ENCODE results near the gene CSMD2.

DNA sequence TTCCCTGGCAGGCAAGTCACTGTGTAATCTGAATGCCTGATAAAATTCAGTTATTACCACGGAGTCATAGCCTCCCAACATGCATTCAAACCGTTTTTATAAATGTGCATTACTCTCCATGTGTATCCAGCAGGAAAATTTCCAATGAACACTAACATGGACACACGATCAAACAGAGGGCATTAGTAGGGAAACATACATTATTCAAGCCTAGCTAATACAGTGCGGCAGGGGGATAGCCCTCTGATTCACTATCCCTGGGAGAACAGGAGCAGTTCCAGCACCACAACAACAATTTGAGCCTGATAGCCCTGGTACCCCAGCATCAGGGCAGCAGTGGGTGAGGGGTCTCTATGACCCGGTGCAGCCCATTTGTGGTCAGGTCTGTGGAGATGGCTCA is 337.0 kb downstream of the CSMD2 start:
- TF ChIP-seq EZH2 (IDR thresholded peaks at IDR 0.05; ENCODE audit: borderline replicate concordance, low read depth, low read length, severe bottlenecking), result no peak
- TF ChIP-seq, protein P1, sequence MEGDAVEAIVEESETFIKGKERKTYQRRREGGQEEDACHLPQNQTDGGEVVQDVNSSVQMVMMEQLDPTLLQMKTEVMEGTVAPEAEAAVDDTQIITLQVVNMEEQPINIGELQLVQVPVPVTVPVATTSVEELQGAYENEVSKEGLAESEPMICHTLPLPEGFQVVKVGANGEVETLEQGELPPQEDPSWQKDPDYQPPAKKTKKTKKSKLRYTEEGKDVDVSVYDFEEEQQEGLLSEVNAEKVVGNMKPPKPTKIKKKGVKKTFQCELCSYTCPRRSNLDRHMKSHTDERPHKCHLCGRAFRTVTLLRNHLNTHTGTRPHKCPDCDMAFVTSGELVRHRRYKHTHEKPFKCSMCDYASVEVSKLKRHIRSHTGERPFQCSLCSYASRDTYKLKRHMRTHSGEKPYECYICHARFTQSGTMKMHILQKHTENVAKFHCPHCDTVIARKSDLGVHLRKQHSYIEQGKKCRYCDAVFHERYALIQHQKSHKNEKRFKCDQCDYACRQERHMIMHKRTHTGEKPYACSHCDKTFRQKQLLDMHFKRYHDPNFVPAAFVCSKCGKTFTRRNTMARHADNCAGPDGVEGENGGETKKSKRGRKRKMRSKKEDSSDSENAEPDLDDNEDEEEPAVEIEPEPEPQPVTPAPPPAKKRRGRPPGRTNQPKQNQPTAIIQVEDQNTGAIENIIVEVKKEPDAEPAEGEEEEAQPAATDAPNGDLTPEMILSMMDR (IDR thresholded peaks at IDR 0.05; ENCODE audit: borderline replicate concordance, extremely low read depth, low read length, poor library complexity, severe bottlenecking), result no peak
